Hematopoietic multipotent progenitor cell (in vitro differentiated cells): ENCODE measurements around the gene ZNF723. TPM values are rescaled to one million over a fixed set of nuclear protein-coding genes. Genes with fewer than 3 reads are reported as not detected.
A peak's percentile ranks its signal among the peaks of the same experiment; 100 is the strongest.
"Not testable (repeated sequence)": the region's sequence is repeated elsewhere in the genome, so short reads cannot be mapped to it uniquely, and the experiment has no call there.

Source experiments
- DNase-seq, 3 donors: peaks; one replicate each; pipeline ENCODE4 v3.0.0-alpha.2; 2011 to 2015; ENCODE audit warnings: low read depth in 2 of 3, low spot score in 2 of 3
- small RNA-seq: library from RNA; depleted of rRNA; stranded (forward); fragments of <200 nt; gene quantifications from one replicate; pipeline ENCODE3, GENCODE V24; 2012
- total RNA-seq: library from RNA; depleted of rRNA; stranded (reverse); fragments of >200 nt; gene quantifications from one replicate; pipeline ENCODE4 v1.2.3, GENCODE V29; 2012

The ZNF723 gene
- total RNA-seq = not detected

- no peak for DNase-seq
Observed at GRCh38 chr19:22832031-22832762, at the start of gene ZNF723. Gene ZNF723 (plus strand): TSS chr19:22832291. CDS start chr19:22832380, 89 bp downstream.

GRCh38 chr19:22783651-22784410, 48.3 kb upstream of the ZNF723 start, which contains the start of gene ZNF99:
Gene ZNF99 (minus strand): TSS chr19:22784151. CDS start chr19:22784016, 135 bp downstream.
- DNase-seq = peak in 2 of 3 donors; percentile 67 to 89

- not testable (repeated sequence) for DNase-seq
Observed at GRCh38 chr19:22792863-22793262, 39.2 kb upstream of the ZNF723 start.

- no peak for DNase-seq
Observed at GRCh38 chr19:22797040-22797439, 35.1 kb upstream of the ZNF723 start.

GRCh38 chr19:22806418-22806817, 25.7 kb upstream of the ZNF723 start:
- no peak for DNase-seq

- DNase-seq = no peak
Observed at GRCh38 chr19:22807061-22807835, 24.8 kb upstream of the ZNF723 start.

GRCh38 chr19:22814124-22814523, 18.0 kb upstream of the ZNF723 start:
- no peak for DNase-seq

- DNase-seq = no peak
Observed at GRCh38 chr19:22831211-22831610, 880 bp upstream of the ZNF723 start.

- DNase-seq = not testable (repeated sequence)
Observed at GRCh38 chr19:22857713-22858320, 25.7 kb downstream of the ZNF723 start.

- DNase-seq = peak in 2 of 3 donors; percentile 36 to 73
Observed at GRCh38 chr19:22882797-22883196, 50.7 kb downstream of the ZNF723 start.

GRCh38 chr19:22893855-22894270, 61.8 kb downstream of the ZNF723 start:
- DNase-seq = no peak

- no peak for DNase-seq
Observed at GRCh38 chr19:22901431-22902130, 69.5 kb downstream of the ZNF723 start.

Small RNA genes lying within 50 kb of the gene (small RNA-seq; reads per million reads assigned to genes)
- not detected for gene VN1R88P

Other genes with a start within 250 kb of the ZNF723 start
- gene ZNF492, start 198.0 kb upstream of the ZNF723 start, total RNA-seq = 1.1 TPM
- gene ZNF99, start 48.1 kb upstream of the ZNF723 start, total RNA-seq = 0.27 TPM
- gene ZNF728, start 170.9 kb downstream of the ZNF723 start, total RNA-seq = under 0.01 TPM